Measurements from ENCODE around the gene PFKM.

The PFKM gene

GRCh38 chr12:48119078-48119833 lies at the start of gene PFKM:
Gene PFKM (plus strand): TSS chr12:48119364. CDS start chr12:48122775, 3,411 bp downstream.
- peak; percentile 71 for DNase-seq (ENCODE audit: low spot score)

GRCh38 chr12:48070033-48070432 lies 49.1 kb upstream of the PFKM start:
- DNase-seq (ENCODE audit: low spot score): no peak

GRCh38 chr12:48070731-48071130 lies 48.4 kb upstream of the PFKM start:
- DNase-seq (ENCODE audit: low spot score): no peak

GRCh38 chr12:48071808-48072207 lies 47.4 kb upstream of the PFKM start:
- DNase-seq (ENCODE audit: low spot score): no peak

- no peak for DNase-seq (ENCODE audit: low spot score)
Observed at GRCh38 chr12:48072266-48072665, 46.9 kb upstream of the PFKM start.

- DNase-seq (ENCODE audit: low spot score): no peak
Observed at GRCh38 chr12:48074266-48074665, 44.9 kb upstream of the PFKM start.

GRCh38 chr12:48075832-48076231 lies 43.3 kb upstream of the PFKM start:
- no peak for DNase-seq (ENCODE audit: low spot score)

GRCh38 chr12:48077111-48077510 lies 42.1 kb upstream of the PFKM start:
- DNase-seq (ENCODE audit: low spot score): no peak

- DNase-seq (ENCODE audit: low spot score): no peak
Observed at GRCh38 chr12:48078901-48079300, 40.3 kb upstream of the PFKM start.

GRCh38 chr12:48080285-48080684 lies 38.9 kb upstream of the PFKM start:
- no peak for DNase-seq (ENCODE audit: low spot score)

GRCh38 chr12:48080821-48081220 lies 38.3 kb upstream of the PFKM start:
- no peak for DNase-seq (ENCODE audit: low spot score)

- DNase-seq (ENCODE audit: low spot score): peak; percentile 53
Observed at GRCh38 chr12:48084066-48084465, 35.1 kb upstream of the PFKM start.

- no peak for DNase-seq (ENCODE audit: low spot score)
Observed at GRCh38 chr12:48084841-48085460, 34.2 kb upstream of the PFKM start.

GRCh38 chr12:48086327-48086726 lies 32.8 kb upstream of the PFKM start:
- no peak for DNase-seq (ENCODE audit: low spot score)

- no peak for DNase-seq (ENCODE audit: low spot score)
Observed at GRCh38 chr12:48092611-48093010, 26.6 kb upstream of the PFKM start.

GRCh38 chr12:48104531-48104930 lies 14.6 kb upstream of the PFKM start:
- DNase-seq (ENCODE audit: low spot score): no peak

- DNase-seq (ENCODE audit: low spot score): peak; percentile 38
Observed at GRCh38 chr12:48105321-48105866, 13.8 kb upstream of the PFKM start.

GRCh38 chr12:48105867-48106680 lies 13.1 kb upstream of the PFKM start, which contains the start of gene SENP1:
Gene SENP1 (minus strand): TSS chr12:48106079. CDS start chr12:48101472, 4,607 bp downstream.
- DNase-seq (ENCODE audit: low spot score): peak; percentile 83

- no peak for DNase-seq (ENCODE audit: low spot score)
Observed at GRCh38 chr12:48106681-48107613, 12.2 kb upstream of the PFKM start.

- no peak for DNase-seq (ENCODE audit: low spot score)
Observed at GRCh38 chr12:48109424-48109823, 9.7 kb upstream of the PFKM start.

- DNase-seq (ENCODE audit: low spot score): no peak
Observed at GRCh38 chr12:48110691-48111311, 8.4 kb upstream of the PFKM start.
